Pancreas (tissue), 10 donors: ENCODE results near the gene HOXA9. TPM values are rescaled to one million over a fixed set of nuclear protein-coding genes. Genes with fewer than 3 reads are reported as not detected.

Experiments
- ATAC-seq, 4 donors: fragments of 200-7000 bp; cut with Tn5 transposase; one replicate each; pipeline versions ENCODE4 v1.8.0 to v1.9.1; 2020; ENCODE audit warnings: mild to moderate bottlenecking in 4 of 4, moderate library complexity in 4 of 4
- DNase-seq, 6 donors: peaks; one replicate each; pipeline ENCODE4 v3.0.0-alpha.2; 2020
- FAIRE-seq: peaks from 2 replicates; lab custom pipeline; 2012; peaks lifted over from hg19 to GRCh38; lab: Jason Lieb, UNC
- H3K27ac ChIP-seq, 4 donors: fragments of 200-600 bp; sonication (generic); 1 replicate in 3 of 4; 2 replicates in 1 of 4; pipeline versions ENCODE4 v1.5.0 to v1.8.0; 2020
- H3K27me3 ChIP-seq, 4 donors: fragments of 200-600 bp; one replicate each; pipeline ENCODE4 v1.8.0; 2021
- H3K36me3 ChIP-seq, 3 donors: fragments of 200-600 bp; sonication (generic) in 1 of 3; one replicate each; pipeline versions ENCODE4 v1.5.0 to v1.8.0; 2020 to 2021
- H3K4me1 ChIP-seq, 3 donors: fragments of 200-600 bp; one replicate each; pipeline ENCODE4 v1.8.0; 2021
- H3K4me3 ChIP-seq, 4 donors: fragments of 200-600 bp; sonication (generic) in 2 of 4; one replicate each; pipeline versions ENCODE4 v1.5.0 to v1.8.0; 2020 to 2021
- H3K9me3 ChIP-seq, 4 donors: fragments of 200-600 bp; one replicate each; pipeline ENCODE4 v1.8.0; 2021
- CTCF ChIP-seq, 4 donors: fragments of 200-600 bp; sonication (generic) in 3 of 4; IDR thresholded peaks; one replicate each; pipeline versions ENCODE4 v1.5.0 to v1.8.0; 2021; ENCODE audit warnings: antibody characterized with exemption in 4 of 4
- WGBS, 2 donors: extraction: QIAGEN DNeasy Blood & Tissue Kit; methylation state at CpG; one replicate each; pipeline ENCODE4 v1.1.7; 2013; 5-methylcytosine and 5-hydroxymethylcytosine counted together
- intact Hi-C, 3 donors: fragments of 100-400 bp; cut with DNase I; formaldehyde crosslinking; loops; one replicate each; pipeline versions ENCODE4 v1.11.1 to v1.14.2; 2022
- polyA plus RNA-seq, 2 donors: library from polyadenylated mRNA; stranded (reverse); fragments of 200-250 nt; gene quantifications; one replicate each; pipeline ENCODE4 v1.2.3, GENCODE V29; 2013
- total RNA-seq, 6 donors: library from RNA; stranded (reverse); fragmentation: NEBNext Ultra II Directional in 4 of 6; extraction: Animal tissue kit (Norgen Biotek cat#: 25700) in 4 of 6; gene quantifications; one replicate each; pipeline versions ENCODE4 v1.2.1 to v1.2.4, GENCODE V29; 2021 to 2023
- donor health status: healthy with polysubstance abuse.
- donor health status: DM: no; HTN: no; CAD: no; lungs with moderate emphysema.
- donor health status: DM: no; HTN: no; CAD: no.
- donor health status: control.
- donor health status: control.
- donor health status: Bipolar disorder and iron deficiency.
- donor health status: DM: yes; HTN: yes; CAD: no.
- donor health status: DM: no; HTN: no; CAD: no.
- donor health status: DM: no; HTN: no; CAD: no.
- donor health status: DM: yes; HTN: yes; CAD: no.

Gene HOXA9
- total and polyA plus RNA-seq, 8 donors = 0.09 to 0.13 TPM; not detected in 6

GRCh38 chr7:27175626-27176523, 10.5 kb upstream of the HOXA9 start:
- FAIRE-seq (no peak), ATAC-seq (no peak), DNase-seq (peak in 2 of 6 donors; percentile 6 to 57)
- no peak for TF ChIP-seq CTCF (IDR thresholded peaks at IDR 0.05)
- Histone ChIP-seq H3K27me3 (peaks cover 7 to 91% (median 30%) of the 10 kb centered on the region in 4 donors), H3K9me3 (no peaks in the 10 kb centered on the region), H3K4me3 (no peak overlapping the region), H3K4me1 (peaks cover 0 to 10% (median 0%) of the 10 kb centered on the region in 3 donors), H3K36me3 (no peaks in the 10 kb centered on the region), H3K27ac (no peak overlapping the region)
- WGBS, 2 donors = 21 to 24% methylated on average over 40 of the region's 40 CpGs
- intact Hi-C loops = no loop called here

- TF ChIP-seq CTCF (IDR thresholded peaks at IDR 0.05) = no peak
- FAIRE-seq (no peak), ATAC-seq (no peak), DNase-seq (peak in 3 of 6 donors; percentile 10 to 58 (median 32))
- Histone ChIP-seq H3K27ac (no peak overlapping the region), H3K9me3 (no peaks in the 10 kb centered on the region), H3K4me1 (peaks cover 0 to 9% (median 0%) of the 10 kb centered on the region in 3 donors), H3K27me3 (peaks cover 15 to 91% (median 34%) of the 10 kb centered on the region in 4 donors), H3K36me3 (no peaks in the 10 kb centered on the region), H3K4me3 (no peak overlapping the region)
- intact Hi-C loops = no loop called here
- WGBS, 2 donors = 30 to 32% methylated on average over 12 of the region's 12 CpGs
These were observed 9.7 kb upstream of the HOXA9 start for GRCh38 chr7:27174874-27175625.

GRCh38 chr7:27173956-27174873, 8.9 kb upstream of the HOXA9 start, which contains the start of gene HOXA10:
Gene HOXA10, minus strand, starts transcription at chr7:27174320. Its CDS starts 14 bp downstream, at chr7:27174306.
- intact Hi-C loops = no loop called here
- 6 to 10% methylated on average over 79 to 82 of the region's 82 CpGs for WGBS, 2 donors
- H3K27me3 ChIP-seq = peaks cover 19 to 91% (median 35%) of the 10 kb centered on the region in 4 donors
- peak within 1 kb of the TSS in 3 of 4 donors; percentile 24 to 48 (median 28) for H3K4me3 ChIP-seq
- FAIRE-seq (no peak), DNase-seq (peak in 3 of 6 donors; percentile 17 to 59 (median 50)), ATAC-seq (no peak)
- no peak for TF ChIP-seq CTCF (IDR thresholded peaks at IDR 0.05)
- no peaks in the 10 kb centered on the region for H3K36me3 ChIP-seq
- no peaks in the 10 kb centered on the region for H3K9me3 ChIP-seq
- H3K4me1 ChIP-seq = peaks cover 0 to 7% (median 0%) of the 10 kb centered on the region in 3 donors
- no peak within 1 kb of the TSS for H3K27ac ChIP-seq

GRCh38 chr7:27173511-27173955, 8.2 kb upstream of the HOXA9 start:
- ATAC-seq (peak; percentile 56 to 75 (median 66)), FAIRE-seq (no peak), DNase-seq (peak in 3 of 6 donors; percentile 29 to 69 (median 61))
- Histone ChIP-seq H3K9me3 (no peaks in the 10 kb centered on the region), H3K4me1 (peaks cover 0 to 7% (median 0%) of the 10 kb centered on the region in 3 donors), H3K27ac (no peak overlapping the region), H3K36me3 (no peaks in the 10 kb centered on the region), H3K4me3 (peak overlapping the region in 3 of 4 donors; percentile 24 to 48 (median 28)), H3K27me3 (peaks cover 17 to 88% (median 35%) of the 10 kb centered on the region in 4 donors)
- no peak for TF ChIP-seq CTCF (IDR thresholded peaks at IDR 0.05)
- WGBS, 2 donors = 3 to 4% methylated on average over 44 to 59 of the region's 59 CpGs
- intact Hi-C loops = no loop called here
